Mononuclear cell (primary cell): Measurements from ENCODE around the gene RBM42. TPM values are rescaled to one million over a fixed set of nuclear protein-coding genes. Genes with fewer than 3 reads are reported as not detected.

ENCODE experiments used
- H3K27me3 ChIP-seq: 2 replicates; pipeline ENCODE4 v1.6.0; 2011; ENCODE audit warnings: low read length, control low read depth; ENCODE audit not compliant: insufficient read depth
- H3K4me1 ChIP-seq: 2 replicates; pipeline ENCODE4 v1.5.1; 2011; ENCODE audit warnings: mild to moderate bottlenecking, low read length, control low read depth; ENCODE audit not compliant: insufficient read depth
- H3K4me3 ChIP-seq: 2 replicates; pipeline ENCODE4 v1.5.1; 2011; ENCODE audit warnings: mild to moderate bottlenecking, low read length, moderate library complexity
- H3K9me3 ChIP-seq: 2 replicates; pipeline ENCODE4 v1.5.1; 2011; ENCODE audit warnings: low read depth, mild to moderate bottlenecking, control low read depth, low read length
- total RNA-seq: library from RNA; depleted of rRNA; stranded (reverse); fragments of >200 nt; gene quantifications from one replicate; pipeline ENCODE4 v1.2.3, GENCODE V29; 2012

Gene RBM42
- total RNA-seq, 1 donor, result 16.0 TPM

DNA sequence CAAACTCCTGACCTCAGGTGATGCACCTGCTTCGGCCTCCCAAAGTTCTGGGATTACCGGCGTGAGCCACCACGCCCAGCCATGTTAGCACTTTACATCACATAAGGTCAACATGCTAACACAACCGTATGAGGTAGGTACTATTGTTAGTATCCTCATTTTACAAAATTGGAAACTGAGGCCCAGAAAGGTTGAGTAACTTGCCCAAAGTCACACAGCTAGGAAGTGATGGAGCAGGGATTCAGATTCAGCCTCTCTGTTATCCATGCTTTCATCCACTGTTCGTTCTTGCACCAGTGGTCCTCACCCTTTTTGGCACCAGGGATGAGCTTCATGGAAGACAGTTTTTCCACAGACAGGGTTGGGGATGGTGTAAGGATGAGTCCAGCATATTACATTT is 27.9 kb downstream of the RBM42 start:
- Histone ChIP-seq H3K27me3 (no peaks in the 10 kb centered on the region), H3K4me1 (no peaks in the 10 kb centered on the region), H3K4me3 (no peak overlapping the region), H3K9me3 (no peaks in the 10 kb centered on the region)

DNA sequence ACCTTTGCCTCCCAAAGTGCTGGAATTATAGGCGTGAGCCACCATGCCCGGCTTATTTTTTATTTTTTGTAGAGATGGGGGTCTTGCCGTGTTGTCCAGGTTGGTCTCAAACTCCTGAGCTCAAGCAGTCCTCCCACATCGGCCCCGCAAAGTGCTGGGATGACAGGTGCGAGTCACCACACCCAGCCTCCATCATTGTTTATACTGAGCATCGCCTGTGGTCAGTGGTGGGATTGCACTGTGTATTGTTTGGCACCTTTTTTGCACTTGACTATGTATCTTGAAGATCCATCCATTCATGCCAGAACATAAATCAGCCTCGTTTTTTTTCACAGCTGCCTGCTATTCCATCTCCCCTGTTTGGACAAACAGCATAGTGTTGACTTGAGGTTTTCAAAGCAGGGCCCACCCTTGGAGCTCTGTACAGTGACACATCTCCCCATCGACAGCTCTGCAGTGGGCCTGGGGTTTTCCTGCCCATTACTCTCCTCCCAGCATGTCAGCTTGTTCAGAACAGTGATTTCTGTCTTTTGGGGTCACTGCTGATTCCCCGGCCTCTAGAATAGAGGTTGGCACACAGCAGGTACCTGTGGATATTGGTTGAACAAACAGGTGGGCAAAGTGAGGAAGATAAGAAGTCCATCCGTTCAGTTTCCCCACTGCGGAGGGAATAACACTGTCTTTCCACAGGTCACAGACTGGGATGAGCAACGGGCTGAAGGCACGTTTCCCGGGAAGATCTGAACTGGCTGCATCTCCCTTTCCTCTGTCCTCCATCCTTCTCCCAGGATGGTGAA is 29.3 kb downstream of the RBM42 start:
- no peaks in the 10 kb centered on the region for H3K27me3 ChIP-seq
- H3K4me3 ChIP-seq, result no peak overlapping the region
- H3K9me3 ChIP-seq, result no peaks in the 10 kb centered on the region
- no peaks in the 10 kb centered on the region for H3K4me1 ChIP-seq

DNA sequence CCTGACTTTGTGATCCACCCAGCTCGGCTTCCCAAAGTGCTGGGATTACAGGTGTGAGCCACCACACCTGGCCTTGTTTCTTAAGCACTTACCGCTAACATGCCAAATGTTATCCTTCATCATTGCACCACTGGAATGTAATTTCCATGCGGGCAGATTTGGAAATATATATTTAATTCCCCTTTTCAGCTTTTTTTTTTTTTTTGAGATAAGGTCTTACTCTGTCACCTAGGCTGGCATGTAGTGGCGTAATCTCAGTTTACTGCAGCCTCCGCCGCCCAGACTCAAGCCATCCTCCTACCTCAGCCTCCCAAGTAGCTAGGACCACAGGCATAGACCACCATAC is 33.1 kb downstream of the RBM42 start:
- Histone ChIP-seq H3K4me1 (no peaks in the 10 kb centered on the region), H3K9me3 (no peaks in the 10 kb centered on the region), H3K4me3 (no peak overlapping the region), H3K27me3 (no peaks in the 10 kb centered on the region)

DNA sequence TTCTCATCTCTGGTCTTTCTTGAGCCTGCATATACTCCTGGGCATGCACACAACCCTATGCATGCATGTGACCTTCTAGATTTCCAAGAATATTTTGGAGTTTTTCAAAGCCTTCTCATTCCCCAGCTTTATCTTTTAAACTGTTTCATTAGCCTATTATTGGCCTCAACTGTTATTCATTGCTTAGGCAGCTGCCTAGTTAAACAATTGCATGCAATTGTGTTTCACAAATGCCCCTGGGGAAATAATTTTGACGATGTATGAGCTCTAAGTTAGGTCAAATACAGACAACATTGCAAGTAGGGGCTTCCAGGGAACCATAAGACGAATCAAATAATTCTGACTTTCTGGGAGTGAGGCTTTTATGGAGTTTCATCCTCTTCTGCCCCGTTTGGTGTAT is 35.1 kb downstream of the RBM42 start:
- Histone ChIP-seq H3K4me1 (no peaks in the 10 kb centered on the region), H3K9me3 (no peaks in the 10 kb centered on the region), H3K27me3 (no peaks in the 10 kb centered on the region), H3K4me3 (no peak overlapping the region)

DNA sequence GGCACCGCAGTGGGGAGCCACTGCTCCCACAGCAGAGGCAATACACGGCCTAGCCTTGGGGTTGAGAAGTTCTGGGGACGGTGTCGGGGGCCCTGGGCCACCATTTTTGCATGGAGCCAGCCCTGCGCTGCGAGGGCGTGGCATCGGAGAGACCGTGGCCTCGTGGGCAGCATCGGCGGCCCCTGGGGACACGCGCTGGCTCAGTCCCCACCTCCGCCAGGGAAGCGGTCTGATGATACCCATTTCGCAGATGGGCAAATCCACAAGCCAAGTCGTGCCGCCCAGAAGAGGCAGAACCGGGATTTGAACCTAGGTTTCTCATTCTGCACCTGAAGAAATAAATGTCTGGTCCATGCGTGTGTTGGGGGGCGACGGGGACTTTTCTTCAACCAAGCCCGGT is 36.3 kb downstream of the RBM42 start:
- Histone ChIP-seq H3K4me3 (no peak overlapping the region), H3K9me3 (no peaks in the 10 kb centered on the region), H3K27me3 (no peaks in the 10 kb centered on the region), H3K4me1 (no peaks in the 10 kb centered on the region)

DNA sequence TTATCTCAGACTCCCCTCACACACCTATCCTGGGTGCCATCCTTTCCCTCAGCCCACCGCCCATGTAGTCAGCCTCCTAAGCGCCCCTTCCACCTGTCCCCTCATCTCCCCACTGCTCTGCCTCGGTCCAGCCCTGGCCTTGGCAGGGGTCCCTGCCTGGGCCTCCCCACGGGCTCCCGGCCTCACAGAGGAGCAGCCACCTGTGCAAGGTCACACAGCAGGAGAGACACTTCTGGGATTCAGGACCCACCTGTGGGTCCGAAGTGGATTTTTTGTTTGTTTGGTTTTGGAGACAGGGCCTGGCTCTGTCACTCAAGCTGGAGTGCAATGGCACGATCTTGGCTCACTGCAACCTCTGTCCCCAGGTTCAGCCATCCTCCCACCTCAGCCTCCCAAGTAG is 36.8 kb downstream of the RBM42 start:
- Histone ChIP-seq H3K9me3 (no peaks in the 10 kb centered on the region), H3K4me3 (no peak overlapping the region), H3K27me3 (no peaks in the 10 kb centered on the region), H3K4me1 (no peaks in the 10 kb centered on the region)

DNA sequence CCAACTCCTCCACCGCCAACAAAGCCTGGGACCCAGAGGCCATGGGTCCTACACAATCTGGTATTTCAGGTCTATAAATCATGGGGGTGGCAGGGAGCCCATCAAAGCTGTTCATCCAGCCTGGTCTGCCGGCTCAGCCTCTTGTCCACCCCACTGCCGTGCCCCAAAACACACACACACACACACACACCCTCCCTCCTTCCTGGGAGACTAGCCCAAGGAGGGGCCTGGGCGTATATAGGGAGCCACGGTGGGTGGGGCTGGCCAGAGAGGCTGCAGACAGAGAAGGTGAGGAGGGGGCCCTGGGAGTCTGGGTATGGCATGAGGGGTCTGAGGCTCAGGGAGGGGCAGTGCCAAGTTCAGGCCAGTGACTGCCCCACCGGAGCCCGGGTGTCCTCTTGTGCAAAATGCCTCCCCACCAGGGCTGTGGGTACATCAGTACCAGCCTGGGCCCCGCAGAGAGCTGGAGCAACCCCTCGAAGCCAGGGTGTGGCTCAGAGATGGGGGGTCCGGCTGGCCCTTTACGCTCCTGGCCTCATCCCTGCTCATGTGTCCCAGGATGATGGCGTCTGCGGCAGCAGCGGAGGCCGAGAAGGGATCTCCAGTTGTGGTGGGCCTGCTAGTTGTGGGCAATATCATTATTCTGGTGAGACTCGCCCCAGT is 37.5 kb downstream of the RBM42 start, which contains the start of gene UPK1A:
Gene UPK1A, plus strand, starts transcription at position 267 of the 663 bp plus-strand sequence. Its CDS starts 296 bp downstream, at position 563.
- Histone ChIP-seq H3K4me3 (no peak within 1 kb of the TSS), H3K27me3 (no peaks in the 10 kb centered on the region), H3K9me3 (no peaks in the 10 kb centered on the region), H3K4me1 (no peaks in the 10 kb centered on the region)

DNA sequence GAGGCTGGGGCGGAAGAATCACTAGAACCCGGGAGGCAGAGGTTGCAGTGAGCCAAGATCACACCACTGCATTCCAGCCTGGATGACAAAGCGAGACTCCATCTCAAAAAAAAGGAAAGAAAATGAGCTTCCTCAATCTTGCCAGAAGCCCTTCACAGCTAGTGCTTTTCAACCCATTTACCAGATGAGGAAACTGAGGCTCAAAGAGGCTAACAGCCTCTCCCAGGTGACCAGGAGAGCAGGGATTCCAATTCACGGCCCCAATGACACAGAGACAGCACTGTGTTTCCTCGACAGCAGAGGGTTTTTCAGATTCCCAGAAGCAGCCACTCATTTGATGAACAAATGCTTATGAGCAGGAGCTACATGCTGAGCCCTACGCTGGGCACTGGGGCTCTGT is 40.7 kb downstream of the RBM42 start:
- H3K4me1 ChIP-seq, result peaks cover 7% of the 10 kb centered on the region
- peaks cover 14% of the 10 kb centered on the region for H3K27me3 ChIP-seq
- H3K4me3 ChIP-seq, result no peak overlapping the region
- H3K9me3 ChIP-seq, result no peaks in the 10 kb centered on the region

DNA sequence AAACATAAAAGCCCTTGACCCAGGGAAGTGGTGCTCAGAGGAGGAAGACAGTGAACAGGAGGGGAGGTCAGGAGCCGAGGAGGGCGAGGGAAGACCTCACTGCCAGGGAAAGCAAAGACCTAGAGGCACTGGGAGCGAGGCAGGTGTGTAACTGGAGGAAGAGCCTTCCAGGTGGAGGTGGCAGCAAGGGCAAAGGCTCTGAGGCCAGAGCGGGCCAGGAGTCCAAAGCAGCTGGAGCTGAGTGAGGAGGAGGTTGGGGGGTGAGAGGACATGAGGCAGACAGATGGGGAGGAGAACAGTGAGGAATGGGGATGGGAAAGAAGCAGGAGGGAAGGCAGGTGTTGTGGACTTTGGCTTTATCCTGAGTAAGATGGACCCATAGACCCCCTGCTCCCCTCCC is 41.1 kb downstream of the RBM42 start:
- Histone ChIP-seq H3K9me3 (no peaks in the 10 kb centered on the region), H3K27me3 (peaks cover 14% of the 10 kb centered on the region), H3K4me1 (peaks cover 7% of the 10 kb centered on the region), H3K4me3 (no peak overlapping the region)

DNA sequence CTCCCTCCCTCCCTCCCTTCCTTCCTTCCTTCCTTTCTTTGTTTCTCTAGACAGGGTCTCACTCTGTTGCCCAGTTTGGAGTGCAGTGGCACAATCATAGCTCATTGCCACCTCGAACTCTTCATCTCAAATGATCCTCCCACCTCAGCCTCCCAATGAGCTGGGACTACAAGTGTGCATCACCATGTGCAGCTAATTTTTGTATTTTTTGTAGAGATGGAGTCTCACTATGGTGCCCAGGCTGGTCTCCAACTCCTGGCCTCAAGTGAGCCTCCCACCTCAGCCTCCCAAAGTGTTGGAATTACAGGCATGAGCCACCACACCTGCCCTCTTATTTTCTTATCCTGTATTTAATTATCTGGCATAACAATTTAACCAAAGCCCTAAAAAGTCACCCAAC is 41.9 kb downstream of the RBM42 start:
- peaks cover 7% of the 10 kb centered on the region for H3K4me1 ChIP-seq
- H3K9me3 ChIP-seq, result no peaks in the 10 kb centered on the region
- H3K4me3 ChIP-seq, result no peak overlapping the region
- H3K27me3 ChIP-seq, result peaks cover 14% of the 10 kb centered on the region

DNA sequence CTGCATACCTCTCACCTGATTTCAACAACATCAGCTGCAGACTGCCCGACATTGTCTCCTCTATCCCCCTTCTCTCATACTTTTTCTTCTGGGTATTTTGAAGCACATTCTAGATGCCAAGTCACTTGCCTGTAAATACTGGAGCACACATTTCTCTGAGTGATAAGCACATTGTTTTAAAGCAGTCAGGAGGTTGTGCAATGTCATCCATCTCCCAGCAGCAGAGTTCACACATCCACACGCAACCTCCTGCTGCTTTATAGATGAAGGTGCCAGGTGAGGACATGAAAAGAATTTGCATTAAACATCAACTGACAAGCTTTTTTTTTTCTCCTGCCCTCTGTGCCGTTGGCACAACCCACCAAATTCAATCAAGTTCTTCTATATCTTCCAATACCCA is 43.0 kb downstream of the RBM42 start:
- Histone ChIP-seq H3K4me3 (no peak overlapping the region), H3K27me3 (peaks cover 14% of the 10 kb centered on the region), H3K4me1 (peaks cover 7% of the 10 kb centered on the region), H3K9me3 (no peaks in the 10 kb centered on the region)

DNA sequence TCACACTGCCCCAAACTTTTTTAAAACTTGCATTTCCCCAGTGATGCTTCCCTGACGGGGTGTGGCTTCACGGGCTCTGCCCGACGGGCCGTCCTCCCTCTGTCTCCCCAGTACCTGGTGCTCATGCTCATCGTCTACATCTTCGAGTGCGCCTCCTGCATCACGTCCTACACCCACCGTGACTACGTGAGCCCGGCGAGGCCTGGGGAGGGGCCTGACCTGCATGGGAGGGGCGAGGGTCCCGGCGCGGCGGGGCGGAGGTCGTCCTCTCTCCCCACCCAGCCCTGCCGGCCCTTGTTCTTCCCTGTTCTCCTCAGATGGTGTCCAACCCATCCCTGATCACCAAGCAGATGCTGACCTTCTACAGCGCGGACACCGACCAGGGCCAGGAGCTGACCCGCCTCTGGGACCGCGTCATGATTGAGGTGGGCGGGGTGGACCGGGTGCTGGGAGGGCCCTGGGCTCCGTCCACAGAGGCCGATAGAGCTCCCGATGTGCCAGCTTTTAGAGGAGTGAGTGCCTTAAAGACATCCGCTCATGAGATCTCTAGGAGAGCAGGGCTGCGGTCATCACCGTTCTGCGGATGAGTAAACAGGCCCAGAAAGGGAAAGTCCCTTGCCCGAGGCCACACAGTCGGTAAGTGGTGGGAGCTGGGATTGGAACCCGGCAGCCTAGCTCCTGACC is 44.4 kb downstream of the RBM42 start:
- peak overlapping the region; percentile 13 for H3K4me3 ChIP-seq
- peaks cover 7% of the 10 kb centered on the region for H3K4me1 ChIP-seq
- no peaks in the 10 kb centered on the region for H3K9me3 ChIP-seq
- peaks cover 14% of the 10 kb centered on the region for H3K27me3 ChIP-seq

DNA sequence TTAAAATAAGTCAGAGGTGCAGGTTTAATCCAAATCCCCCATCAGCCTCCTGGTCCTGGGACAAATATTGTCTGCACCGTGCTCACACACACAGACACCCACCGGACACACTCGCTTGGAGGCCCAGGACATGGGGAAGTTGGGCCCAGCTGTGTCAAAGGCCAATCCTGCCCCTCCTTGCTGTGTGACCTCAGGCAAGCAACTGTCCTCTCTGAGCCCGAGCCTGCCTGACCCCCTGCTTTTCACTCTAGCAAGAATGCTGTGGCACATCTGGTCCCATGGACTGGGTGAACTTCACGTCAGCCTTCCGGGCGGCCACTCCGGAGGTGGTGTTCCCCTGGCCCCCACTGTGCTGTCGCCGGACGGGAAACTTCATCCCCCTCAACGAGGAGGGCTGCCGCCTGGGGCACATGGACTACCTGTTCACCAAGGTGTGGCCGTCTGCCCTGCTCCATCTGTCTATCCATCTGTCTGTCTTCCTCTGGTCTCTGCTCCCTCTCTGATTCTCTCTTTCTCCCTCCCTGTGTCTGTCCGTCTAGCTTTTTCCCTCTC is 46.8 kb downstream of the RBM42 start:
- peaks cover 14% of the 10 kb centered on the region for H3K27me3 ChIP-seq
- H3K9me3 ChIP-seq, result no peaks in the 10 kb centered on the region

More for the DNA sequence above, 46.8 kb downstream of the RBM42 start:
- Histone ChIP-seq H3K4me3 (no peak overlapping the region), H3K4me1 (peaks cover 7% of the 10 kb centered on the region)
